ENCODE data around the gene CENPB.

CENPB gene

DNA sequence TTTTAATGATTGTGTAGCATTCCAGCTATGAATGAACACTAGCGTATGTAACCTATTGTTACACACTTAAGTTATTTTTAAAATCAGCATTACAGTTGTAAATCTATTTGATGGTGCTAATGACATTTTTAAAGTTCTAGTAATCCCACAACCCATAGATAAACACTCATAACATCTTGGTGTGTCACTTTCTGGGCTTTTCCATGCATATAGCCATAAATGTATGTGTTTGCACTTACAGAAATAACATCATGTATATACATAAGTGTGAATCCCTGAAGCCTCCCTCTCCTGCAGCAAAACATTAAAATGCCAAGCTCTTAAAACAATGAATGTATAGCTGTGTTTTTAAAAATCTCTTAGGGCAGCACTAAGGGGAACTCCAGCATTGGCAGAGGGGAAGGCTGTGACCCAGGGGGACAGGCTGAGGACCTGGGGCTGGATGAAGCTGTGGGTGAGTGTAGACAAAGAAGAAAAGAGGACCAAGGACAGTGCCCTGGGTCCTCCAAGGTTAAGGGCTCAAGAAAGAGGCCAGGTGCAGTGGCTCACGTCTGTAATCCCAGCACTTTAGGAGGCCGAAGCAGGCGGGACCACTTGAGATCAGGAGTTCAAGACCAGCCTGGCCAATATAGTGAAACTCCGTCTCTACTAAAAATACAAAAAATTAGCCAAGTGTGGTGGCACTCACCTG, 929 bp upstream of the CENPB start:
- DNase-seq = no peak

DNA sequence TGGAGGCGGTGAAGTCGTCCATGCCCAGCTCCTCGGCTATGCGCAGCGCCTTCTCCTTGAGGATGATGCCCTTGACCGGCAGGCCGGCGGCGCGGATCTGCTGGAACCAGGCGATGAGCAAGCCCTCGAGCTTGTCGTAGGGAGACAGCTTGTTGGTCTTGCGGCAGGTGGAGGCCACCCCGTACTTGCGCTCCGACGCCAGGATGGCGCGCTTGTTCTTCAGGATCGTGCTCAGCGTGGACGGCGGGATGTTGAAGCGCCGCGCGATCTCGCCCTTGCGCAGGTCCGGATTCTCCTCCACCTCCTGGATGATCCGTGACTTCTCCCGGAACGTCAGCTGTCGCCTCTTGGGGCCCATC, 435 bp downstream of the CENPB start:
- DNase-seq = peak; percentile 69

DNA sequence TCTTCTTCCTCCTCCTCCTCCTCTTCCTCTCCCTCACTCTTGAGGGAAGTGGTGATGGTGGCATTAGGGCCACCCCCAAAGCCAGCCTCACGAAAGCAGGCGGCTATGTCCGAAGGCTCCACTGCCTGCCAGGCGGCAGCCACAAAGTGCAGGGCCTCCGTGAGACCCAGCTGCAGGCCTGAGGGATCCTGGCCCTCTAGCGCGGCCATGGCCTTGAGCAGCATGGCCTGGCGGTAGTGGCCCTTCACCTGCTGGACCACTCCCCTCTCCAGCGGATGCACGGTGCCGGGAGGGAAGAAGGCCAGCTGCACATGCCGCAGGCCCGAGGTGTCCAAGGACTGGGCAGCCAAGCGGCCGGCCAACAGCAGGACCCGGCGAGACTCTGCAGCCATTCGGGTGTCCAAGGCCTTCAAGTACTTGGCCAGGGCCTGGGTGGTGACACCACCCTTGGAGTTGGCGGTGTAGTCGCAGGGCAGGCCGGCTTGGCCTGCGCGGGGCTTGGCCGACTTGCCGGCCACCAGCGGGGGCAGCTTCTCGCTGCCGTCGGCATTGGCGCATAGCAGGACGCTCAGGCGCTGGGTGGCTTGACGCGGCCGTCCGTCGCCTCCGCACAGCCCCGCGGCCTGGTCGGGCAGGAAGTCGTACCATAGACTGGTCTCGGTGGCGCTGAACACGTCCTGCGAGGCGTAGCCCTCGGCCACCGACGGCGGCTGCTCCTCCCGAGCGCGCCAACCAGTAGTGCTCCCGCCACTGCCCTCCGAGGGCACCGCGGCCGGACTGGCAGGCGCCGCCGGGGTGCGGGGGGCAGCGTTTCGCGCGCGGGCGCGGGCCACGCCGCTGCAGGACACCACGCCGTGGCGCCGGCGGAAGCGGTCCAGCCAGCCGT, 1.1 kb downstream of the CENPB start:
- DNase-seq = no peak

GRCh38 chr20:3784863-3785239, 1.7 kb downstream of the CENPB start:
- DNase-seq = no peak

DNA sequence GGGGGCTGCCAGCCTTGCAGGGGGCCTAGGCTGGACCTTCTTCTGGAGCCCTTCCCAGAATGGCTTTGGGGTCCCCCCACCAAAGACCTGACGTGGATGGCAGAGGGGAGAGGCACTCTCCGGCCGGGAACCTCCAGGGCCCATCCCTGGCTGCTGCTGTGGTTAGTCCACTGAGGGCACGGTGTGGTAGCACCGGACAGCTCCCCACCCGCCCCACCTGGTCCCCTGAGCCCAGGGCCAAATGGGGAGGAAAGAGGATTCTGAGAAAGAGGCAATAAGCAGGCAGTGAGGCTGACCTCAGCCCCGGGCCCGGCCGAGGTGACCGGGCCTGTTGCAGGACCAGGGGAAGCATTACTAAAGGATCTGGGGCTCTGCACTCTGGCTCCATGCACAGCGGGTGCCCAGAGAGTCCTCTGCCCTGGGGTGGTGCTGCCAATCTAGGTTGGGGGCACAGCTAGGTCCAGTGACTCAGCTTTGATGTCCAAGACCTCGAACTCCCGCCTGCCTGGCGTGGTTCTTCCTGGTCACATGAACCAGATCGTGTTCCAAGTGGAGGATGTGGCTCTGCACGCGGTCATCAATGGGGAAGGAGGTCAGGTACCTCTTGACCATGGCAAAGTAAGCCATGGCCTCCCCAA, 2.2 kb downstream of the CENPB start:
- no peak for DNase-seq

DNA sequence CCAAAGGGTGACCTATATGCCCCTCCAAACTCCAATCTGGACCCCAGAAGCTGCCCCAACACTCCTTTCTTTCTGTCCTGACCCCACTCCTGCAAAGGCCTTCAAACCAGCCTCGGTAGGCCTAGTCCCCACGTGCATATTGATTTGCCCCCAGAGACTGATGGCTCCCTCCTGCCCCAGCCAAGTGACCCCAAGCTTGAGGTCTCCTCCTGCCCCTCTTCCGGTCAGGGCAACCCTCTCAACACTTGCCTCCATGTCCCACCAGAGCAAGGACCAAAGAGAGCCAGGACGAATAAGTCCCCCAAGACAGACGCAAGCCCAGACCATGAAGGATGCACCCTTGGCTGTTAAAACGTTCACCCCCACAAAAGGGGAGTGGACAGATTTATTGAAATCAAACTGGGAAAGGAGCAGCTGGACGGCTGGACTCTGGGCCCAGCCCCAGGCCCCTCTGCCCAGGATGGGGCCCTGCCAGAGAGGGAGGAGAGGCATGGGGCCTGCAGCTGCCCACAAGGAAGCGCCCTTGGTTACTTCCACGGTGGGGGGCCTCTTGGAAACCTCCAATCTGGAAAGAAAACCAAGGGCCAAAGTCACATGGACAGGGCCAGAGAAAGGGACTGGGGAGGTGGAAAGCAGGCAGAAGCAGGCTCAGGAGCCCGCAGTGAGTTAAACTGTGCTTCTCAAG, 2.9 kb downstream of the CENPB start:
- DNase-seq = no peak

DNA sequence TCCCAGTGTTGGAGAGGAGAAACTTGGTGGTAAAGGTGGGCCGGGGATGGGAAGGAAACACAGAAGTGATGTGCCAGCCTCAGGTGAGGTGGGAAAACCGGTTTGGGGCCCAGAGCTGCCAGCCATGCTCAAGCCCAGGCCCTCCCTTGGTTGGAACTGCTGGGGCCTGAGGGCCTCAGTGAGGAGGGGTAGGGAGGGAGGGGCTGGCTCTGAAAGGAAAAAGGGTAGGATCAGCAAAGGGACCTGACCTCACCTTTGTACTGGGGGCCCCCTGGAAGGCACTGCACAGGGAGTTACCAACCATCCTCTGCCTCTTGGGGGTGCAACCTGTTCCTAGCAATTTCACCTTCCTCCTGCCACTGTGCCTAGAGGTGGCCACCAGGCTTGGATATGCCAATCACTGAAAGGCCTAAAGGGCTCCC, 3.5 kb downstream of the CENPB start:
- DNase-seq = no peak

DNA sequence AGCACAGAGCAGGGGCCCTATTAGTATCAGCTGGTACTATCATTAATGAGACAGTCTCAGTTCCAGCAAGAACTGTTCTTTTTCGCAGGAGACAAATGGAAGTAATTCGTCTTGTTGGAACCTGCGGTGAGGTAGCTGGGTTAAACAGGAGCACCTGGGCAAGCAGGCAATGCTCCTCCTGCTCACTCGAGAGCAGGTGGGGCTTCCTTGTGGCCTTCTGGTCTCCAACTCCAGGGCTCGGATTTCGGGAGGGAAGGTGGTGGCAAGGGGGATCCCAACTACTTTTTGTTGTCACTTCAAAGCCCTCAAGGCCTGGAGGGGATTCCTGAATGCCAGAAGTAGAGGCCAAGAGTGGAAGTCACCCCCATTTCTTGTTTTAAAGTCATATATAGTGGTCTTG, 3.9 kb downstream of the CENPB start:
- no peak for DNase-seq

GRCh38 chr20:3781153-3781910, 5.2 kb downstream of the CENPB start, which contains the start of gene SPEF1:
TSS of gene SPEF1 (minus strand) at chr20:3781448. CDS start at chr20:3781287, 161 bp downstream.
- peak; percentile 59 for DNase-seq

GRCh38 chr20:3778976-3779375, 7.6 kb downstream of the CENPB start:
- no peak for DNase-seq

DNA sequence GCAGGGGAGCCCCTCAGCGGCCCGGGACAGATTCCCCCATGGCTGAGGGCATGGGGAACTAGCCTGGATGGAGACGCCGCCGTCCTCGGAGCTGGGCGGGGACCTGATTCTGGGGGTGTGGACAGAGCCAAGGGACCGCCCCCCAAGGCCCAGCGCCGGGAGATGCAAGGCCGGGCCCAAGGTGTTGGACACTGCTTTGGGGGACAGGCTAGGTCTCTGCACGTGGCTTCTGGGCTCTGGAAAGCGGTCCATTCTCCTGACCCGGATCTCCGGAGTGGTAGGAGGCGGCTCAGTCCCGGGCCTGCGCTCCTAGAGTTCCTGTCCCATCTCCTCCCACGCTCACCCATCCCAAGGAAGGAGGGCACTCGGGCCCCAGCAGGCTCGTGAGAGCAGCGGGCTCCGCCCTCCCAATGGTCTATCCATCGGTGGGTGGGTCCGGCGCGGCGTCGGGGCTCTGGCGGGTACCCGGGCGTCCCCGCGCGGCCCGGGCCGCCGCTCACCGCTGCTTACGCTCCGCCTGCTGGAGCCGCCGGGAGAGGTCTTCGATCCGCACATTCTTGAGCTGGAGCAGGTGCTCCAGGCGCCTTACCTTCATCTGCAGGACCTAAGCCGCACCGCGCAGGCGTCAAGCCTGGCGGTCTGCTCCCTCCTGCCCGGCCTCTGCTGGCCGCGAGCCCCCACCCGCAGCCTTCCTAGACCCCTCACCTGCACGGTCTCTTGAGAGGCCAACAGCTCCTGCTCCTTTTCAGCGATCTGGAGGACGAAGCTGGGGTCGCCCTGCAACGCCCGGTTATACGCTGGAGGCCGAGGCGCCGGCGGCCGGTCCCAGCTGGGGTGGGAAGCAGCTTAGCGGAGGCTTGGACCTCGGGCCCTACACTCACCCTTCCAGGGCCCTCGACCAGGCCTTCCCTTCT, 8.6 kb downstream of the CENPB start:
- DNase-seq = peak; percentile 66

DNA sequence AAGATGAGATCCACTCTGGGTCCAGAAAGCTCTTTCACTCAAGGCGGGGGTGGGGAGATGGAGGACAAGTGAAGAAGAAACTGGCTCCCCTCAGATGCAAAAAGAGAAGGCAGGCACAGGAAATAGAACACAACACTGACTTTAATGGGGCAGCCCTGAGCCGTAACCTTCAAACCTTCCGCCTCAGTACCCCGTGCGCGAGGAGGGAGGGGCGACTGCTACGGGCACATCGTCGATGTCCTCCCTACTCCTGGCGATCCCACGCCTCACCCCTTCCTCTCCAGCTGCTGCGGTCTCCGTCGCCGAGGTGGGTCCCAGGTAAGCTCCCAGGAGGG, 9.2 kb downstream of the CENPB start:
- DNase-seq = no peak

GRCh38 chr20:3775457-3776108, 11.0 kb downstream of the CENPB start:
- DNase-seq = no peak

DNA sequence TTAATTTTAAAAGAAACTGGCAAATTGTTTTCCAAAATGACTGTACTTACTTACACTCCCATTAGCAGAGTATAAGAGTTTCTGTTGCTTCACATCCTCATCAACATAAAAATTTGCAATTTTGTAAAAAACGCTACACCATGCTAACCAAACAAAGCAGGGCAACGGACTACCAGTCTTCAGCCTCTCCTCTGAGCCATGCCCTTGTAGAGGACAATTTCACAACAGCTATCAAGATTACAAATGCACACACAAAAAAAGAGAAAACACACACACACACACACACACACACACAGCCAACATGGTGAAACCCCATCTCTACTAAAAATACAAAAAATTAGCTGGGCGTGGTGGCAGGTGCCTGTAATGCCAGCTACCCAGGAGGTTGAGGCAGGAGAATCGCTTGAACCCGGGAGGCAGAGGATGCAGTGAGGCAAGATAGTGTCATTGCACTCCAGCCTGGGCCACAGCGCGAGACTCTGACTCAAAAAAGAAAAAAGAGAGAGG, 14.9 kb downstream of the CENPB start:
- DNase-seq = no peak

DNA sequence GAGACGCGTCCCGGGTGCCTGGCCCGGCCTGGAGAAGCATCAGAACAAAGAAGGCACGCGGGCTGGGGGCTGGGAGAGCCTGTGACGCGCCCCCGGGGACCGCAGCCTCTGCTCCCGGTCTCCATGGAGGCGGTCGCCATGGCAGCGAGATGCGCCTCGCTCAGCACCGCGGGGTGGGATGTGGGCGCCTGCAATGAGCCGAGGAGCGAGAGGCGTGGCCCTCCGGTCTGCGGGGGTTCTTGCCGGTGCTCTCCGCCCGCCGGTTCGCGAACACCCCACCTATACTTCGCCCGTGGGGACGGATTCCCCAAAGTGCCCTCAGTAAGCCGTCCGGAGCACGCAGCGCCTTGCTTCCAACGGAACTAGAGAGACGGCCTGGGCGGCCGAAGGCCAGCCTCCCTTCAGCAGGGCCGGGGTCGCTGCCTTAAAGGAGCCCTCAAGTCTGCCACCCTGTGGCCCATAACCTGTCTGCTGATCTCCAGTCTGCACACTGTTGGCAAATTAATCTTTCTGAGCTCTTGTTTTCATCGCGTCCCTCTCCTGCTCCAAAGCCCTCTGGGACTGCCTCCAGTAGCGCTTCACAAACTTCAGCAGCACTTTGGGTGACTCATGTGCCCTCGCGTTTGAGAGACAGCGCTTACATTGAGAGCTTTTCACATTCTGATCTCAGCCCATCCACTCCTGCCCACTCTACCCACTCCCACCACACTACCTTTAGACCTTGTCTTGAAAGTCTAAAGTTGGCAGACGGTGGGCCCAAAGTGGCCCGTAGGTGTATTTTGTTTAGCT, 18.0 kb downstream of the CENPB start:
- DNase-seq = peak; percentile 86

- DNase-seq = peak; percentile 99
Measured at GRCh38 chr20:3767427-3768341, 18.9 kb downstream of the CENPB start, which contains the start of gene ADISSP. TSS of gene ADISSP (minus strand) at chr20:3767753. CDS start at chr20:3760100, 7,653 bp downstream.

GRCh38 chr20:3767110-3767426, 19.5 kb downstream of the CENPB start:
- no peak for DNase-seq

GRCh38 chr20:3766422-3767109, 20.0 kb downstream of the CENPB start:
- DNase-seq = no peak
